HG03139 (cell line): ENCODE results near the gene PSMD5.

Source experiments
- ATAC-seq: cut with Tn5 transposase; IDR thresholded peaks from one replicate; pipeline ENCODE4 v1.9.1; 2021; ENCODE audit not compliant: unreplicated experiment

The PSMD5 gene

DNA sequence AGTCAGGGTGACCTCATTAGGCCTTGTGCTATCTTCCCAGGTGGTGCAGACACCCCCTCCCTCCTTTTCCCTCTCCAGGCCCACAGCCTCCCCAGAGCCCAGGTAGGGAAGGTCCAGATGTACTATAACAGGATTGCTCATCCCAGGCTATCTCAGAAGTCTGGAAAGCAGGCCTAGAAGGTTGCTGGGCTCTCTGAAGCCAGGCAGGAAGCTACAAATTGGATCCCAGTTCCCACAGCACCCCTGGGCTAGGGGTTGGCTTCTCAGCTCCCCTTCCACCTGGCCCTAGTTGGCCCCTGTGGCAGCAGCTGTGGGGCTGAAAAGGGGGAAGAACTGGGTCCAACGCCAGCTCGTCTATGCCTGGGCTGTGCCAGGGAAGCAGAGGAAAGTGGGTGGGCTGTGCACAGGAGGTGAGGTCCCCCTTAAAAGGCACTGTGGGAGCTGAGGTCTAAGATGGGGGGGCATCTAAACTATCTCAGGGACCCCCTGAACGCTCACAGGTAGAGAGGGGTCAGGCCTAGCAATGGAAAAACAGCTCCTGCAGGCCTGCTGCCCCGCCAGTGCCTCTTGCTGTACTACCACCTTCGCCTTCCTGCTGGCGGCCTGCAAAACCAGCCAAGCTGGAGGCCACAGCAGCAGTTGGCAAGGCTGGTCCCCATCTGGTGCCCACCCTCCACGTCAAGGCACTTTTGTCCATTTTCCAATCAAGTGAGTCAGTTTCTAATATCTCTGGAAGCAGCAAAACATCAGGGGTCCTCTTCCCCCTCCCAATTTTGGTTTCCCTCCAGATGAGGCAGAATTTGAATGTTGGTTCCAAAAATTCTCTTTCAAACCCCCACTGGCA is 13.3 kb upstream of the PSMD5 start:
- no peak for ATAC-seq

DNA sequence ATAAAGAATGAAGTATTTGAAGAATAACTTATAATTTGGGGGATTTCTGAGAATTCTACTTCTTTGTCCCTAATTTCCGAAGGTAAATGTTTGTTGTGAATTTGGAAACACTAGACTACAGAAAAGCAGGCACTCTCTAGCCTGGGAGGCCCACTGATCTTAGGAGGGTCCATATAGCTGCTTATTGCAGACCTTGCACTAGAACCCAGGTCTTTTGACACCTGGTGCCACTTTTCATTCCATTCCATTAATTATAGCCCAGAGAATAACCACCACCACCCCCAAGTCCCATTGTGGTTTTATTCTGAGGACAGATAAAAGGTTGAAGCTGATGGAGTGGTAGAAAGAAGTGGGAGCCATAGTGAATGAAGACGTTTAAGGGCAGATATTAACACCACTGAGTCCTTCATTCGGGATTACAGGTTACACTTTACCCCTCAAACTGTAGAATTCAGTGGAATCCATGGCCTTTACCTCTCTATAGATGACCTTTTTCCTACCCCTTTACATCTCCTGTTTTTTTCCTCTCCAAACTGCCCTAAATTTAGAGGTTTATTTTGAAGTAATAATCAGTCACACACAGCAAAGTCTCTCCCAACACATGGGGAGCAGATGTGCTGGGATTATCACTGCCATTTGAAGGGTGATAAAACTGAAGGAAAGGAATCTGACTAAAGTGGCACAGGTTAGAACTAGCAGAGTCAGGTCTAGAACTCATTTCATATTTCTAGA is 12.0 kb upstream of the PSMD5 start:
- no peak for ATAC-seq

DNA sequence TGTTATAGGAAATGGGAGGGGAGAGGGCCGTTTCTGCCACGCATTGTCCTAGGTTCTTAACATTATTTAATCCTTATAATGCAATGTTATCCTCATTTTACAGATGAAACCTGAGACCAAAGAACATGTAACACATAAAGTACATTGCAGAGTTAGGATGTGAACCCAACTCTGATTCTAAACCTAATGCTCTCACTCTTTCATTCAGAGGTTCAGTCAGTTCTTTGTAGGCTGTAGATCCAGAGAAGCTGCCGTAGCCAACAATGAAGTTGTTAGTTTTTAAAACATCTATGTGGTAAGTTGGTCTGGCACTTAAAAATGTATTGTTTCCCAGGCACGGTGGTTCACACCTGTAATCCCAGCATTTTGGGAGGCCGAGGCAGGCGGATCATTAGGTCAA is 10.5 kb upstream of the PSMD5 start:
- no peak for ATAC-seq

DNA sequence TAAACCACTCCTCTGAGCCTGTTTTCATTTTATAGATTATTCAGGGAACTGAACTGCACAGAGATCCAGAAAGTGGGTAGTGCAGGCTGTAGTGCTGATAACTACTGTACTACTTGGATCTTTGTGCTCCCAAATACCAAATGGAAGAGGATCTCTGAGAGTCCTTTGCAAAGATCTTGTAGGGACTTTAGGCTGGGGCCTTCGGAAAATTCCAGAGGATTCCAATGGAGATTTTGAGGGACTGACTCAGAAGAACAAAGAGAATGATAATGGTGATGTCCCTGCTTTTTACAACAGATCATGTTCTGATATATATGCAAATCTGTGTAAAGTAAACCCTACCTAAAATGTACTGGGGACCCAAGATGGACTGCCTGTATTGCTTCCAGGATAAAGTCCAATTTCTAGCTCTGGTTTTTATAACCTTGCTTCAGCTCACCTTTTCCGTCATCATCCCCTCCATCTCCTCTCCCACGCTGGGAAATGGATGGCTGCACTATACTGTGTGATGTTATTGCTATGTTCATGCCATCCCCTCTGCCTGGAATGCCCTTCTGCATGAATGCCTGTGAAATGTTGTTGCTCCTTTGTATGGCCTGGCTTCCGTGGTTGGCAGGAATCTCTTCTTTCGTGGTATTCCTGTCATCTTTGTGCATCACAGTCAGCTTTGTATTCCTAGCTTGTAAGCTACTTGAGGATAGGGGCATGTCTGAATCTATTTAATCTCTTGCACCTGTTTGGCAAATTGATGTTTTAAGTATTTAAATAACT is 9.7 kb upstream of the PSMD5 start:
- no peak for ATAC-seq

DNA sequence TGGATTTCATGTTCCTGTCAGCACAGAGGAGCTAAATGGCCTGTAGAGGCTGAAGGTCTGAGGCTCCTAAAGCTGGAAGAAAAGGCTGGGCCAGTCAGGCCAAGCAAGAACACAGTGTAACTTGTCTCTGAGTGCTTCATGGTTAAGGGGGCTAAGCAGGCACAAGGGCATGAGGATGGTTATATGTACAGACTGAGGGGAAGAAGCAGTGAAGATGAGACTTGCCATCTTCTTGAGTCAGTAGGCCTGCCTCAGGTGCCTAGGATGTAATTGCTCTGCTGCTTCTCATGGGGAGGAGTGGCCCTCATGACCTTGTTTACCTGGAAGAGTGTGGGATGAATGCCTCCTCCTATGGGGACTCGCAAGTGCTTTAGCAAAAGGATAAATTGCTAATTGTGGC is 8.7 kb upstream of the PSMD5 start:
- no peak for ATAC-seq

DNA sequence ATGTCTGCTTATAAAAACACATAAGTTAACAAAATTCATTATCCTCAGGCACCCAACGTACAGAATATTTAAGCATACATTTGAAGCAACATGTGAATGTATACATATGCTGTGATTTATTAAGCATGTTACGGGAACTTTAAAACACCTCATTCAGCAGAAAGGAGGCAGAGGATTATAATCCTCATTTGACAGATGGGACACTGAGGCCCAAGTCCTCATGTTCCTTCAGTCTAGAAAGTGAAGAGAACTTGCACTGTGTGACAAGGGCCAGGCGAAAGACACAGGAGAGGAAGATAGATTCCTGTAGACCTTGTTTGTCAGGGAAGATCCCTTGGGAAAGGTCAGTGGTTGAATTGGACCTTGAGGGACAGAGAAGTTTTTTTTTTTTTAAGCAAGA is 7.6 kb upstream of the PSMD5 start:
- ATAC-seq = no peak

DNA sequence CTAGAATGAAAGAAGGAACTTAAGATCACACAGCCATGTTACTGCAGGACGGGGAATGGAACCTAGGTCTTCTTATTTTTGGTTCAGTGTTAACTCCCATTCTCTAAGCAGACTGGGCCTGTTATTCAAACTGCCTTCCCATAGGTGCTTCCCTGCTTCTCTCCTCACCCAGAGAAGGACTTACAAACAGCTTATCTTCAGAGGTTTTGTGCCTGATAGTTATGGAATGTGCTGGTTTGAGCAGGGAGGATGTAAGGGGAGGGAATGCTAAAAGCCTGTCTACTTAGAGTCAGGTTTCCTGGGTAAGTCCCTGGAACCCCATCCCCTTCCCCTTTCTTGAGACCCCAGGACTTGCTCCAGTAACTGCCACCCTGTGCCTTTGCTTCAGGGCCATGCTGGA is 4.2 kb upstream of the PSMD5 start:
- ATAC-seq = no peak

DNA sequence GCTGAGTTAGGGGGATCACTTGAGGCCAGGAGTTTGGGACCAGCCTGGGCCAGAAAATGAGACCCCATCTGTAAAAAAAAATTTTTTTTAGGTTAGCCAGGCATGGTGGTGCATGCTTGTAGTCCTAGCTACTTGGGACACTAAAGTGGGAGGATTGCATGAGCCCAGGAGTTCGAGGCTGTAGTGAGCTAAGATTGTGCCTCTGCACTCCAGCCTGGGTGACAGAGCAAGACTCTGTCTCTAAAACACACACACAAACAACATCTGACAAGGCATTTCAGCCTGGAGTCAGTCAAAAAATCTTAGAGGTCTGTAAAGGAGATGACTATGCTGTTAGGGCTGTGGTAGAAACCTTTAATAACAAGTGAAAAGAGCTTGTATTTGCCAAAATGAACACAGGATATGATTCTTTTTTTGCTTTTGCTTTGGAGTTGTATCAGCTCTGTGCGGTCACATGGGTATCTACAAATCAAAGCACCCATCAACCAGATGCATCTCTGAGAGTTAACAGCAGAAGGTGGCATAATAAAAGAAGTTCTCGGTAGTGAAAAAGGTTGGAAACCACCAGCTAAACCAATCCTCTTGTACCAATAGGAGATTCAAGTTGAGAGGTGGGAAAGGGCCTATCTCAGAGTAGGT is 3.6 kb upstream of the PSMD5 start:
- ATAC-seq = no peak

DNA sequence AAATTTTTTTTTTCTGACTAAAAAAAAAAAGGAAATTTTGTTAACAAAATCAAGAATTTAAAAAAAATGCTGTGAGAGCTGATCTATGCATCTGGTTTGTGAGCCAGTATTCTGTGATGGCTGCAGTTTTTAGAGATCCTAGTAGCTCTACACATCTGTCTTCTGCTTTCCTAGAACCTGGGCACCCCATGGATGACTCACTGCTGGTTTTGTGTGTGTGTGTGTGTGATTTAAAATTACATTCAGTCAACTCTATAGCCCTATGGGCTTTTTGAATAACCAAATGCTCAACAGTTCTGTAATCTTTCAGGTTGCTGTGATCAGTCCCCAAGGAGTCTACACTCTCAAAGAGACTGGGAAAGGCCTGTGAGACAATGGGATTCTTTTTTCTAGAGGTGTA is 2.5 kb upstream of the PSMD5 start:
- no peak for ATAC-seq

DNA sequence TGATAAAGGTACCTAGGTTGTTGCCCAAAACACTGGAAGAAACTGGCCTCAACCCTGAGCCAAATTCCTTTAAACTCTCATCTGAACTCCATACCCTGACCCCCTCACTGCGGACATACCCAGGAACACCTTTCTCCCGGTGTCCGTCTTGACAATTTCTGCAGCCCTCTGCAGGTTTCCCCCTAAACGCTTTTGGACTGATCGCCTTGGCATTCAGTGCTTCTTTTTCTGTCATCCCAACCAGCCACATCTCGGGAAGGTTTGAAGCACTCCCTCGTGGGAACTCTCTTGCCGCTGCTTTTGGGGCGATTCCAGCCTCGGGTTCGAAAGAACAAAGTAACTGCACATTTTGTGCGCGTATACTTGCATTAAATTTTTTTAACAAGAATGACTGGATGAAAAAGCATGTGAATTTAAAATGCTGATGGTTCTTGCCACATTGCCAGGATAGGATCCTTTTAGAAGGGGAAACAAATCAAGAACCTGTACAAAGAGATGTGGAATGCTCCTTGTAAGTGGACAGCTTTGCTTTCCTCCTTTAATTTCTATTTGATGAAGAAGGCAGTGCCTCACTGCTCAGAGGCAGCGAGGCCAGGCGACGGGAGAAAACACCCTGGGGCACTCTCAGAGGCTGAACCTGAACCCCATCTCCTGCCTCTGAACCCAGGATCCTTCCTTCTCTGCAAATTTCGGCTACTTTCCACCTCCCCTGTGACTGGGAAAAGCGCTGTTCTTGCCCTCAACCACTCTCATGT is 615 bp downstream of the PSMD5 start:
- no peak for ATAC-seq

DNA sequence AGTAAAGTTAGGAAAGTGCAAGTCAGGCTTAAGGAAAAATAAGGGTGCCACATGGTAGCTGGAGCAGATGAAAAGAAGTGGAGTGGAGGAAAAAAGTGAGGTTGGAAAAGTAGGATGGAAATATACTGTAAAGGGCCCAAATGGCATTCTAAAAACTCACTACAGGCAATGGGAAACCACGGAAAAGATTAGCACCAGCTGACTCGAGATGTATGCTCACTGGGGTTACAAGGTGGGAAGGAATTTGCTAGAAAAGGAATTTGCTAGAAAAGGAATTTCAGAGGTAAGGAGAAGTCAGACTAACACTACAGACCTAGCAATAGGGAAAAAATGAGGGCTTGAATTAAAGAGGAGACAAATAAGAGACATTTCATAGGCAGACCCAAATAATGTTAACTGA is 3.6 kb downstream of the PSMD5 start:
- no peak for ATAC-seq

DNA sequence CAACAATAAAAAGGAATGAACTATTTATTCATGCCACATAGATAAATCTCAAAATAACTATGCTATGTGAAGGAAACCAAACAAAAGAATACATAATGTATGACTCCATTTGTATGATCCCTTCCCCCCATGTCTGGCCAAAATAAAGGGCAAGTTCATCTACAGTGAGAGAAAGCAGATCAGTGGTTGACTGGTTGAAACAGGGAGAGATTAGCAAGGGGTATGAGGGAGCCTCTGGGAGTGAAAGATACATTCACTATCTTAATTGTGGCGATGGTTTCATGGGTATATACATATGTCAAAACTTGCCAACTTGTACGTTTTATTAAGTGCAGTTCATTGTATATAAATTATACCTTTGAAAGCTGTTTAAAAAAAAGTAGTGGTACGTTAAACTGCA is 4.8 kb downstream of the PSMD5 start:
- ATAC-seq = no peak

DNA sequence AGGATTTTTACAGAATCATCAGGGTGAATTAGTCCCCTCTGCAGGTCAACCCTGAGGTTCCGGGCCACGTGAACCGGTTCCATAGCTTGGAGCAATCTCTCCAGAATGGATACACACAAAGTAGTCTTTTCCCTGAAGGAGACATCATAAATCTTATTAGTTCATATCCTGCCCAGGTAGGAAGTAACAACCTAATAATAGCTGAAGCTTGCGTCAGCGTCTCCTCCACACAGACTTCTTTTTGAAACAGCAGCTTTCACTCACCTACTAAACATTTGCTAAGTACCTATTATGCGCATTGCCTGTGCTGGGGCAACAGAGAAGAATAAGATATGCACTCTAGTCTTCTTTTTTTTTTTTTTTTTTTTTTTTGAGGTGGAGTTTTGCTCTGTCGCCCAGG is 9.4 kb downstream of the PSMD5 start:
- no peak for ATAC-seq

DNA sequence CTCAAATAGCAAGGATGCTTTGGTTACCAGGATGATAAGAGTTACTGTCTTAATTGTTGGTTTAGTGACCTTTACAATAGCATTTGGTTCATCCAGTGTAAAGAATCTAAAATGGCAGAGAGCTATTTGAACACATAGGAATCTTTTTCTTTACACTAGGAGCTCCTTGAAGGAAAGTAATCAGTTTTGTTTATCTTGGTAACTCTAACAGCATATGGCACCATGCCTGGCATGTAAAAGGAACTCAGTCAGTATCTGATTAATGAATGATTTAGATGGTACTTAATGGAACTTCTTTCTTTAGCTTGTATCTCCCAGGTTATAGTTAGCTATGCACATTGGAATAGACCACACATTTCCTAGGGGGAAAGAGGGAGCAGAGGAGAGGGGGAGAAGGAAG is 9.9 kb downstream of the PSMD5 start:
- no peak for ATAC-seq

DNA sequence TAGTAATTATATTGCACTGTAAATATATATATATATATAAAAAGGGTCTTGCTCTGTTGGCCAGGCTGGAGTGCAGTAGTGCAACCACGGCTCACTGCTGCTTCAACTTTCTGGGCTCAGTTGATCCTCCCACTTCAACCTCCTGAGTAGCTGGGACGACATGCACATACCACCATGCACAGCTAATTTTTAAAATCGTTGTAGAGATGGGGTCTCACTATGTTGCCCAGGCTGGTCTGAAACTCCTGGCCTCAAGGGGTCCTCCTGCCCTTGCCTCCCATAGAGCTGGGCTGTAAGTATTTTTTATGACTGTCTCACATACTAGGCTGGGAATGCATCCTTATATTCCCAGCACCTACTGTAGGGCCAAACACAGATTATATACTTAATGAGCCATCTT is 11.9 kb downstream of the PSMD5 start:
- ATAC-seq = no peak

DNA sequence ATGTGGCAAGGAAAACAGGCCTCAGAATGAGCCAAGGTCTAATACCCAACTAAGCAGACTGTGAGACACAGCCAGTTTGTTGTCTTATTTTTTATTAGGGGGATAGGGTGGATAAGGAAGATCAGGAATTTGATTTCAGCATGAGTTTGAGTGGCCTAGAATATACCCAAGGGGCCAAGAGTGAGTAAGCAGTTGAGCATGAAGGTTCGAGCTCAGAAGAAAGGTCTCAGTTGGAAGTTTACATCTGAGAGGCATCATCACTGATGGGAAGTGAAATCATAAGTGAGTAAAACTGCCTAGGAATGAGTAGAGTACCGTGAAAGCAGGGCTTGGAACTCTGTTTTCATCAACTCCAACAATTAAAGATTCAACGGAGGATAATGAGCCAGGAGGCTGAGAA is 12.6 kb downstream of the PSMD5 start:
- no peak for ATAC-seq

DNA sequence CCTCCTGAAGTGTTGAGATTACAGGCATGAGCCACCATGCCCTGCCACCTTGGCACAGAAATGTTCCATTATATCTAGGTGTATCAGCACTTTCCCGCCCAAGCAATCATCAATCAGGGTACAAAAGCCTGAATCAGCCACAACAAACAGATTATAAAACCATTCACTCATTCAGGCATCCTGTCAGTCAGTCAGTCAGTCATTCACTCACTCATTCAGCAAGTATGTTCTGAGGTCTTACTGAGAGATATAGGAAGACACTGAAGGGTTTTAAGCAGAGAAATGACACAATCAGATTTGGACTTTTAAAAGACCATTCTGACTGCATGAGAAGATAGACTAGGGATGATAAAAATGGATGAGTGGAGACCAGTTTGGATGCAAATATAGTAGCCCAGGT is 13.1 kb downstream of the PSMD5 start:
- no peak for ATAC-seq

DNA sequence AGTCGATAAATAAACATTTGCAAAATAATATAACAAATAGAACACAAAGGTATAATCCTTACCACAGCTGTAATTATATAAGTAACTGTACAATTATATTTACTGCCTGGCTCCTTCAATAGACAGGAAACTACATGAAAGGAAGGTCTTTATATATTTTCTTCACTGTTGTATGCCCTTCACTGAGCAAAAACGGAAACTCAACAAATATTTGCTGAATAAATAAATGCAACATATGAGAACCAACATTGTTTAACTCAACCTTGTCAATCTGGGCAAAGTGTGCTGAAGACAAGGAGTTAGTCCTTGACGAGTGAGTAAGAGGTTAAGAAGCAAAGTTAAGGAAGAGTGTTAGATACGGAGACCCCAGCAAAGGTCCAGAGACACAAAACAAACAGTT is 22.6 kb downstream of the PSMD5 start:
- no peak for ATAC-seq

DNA sequence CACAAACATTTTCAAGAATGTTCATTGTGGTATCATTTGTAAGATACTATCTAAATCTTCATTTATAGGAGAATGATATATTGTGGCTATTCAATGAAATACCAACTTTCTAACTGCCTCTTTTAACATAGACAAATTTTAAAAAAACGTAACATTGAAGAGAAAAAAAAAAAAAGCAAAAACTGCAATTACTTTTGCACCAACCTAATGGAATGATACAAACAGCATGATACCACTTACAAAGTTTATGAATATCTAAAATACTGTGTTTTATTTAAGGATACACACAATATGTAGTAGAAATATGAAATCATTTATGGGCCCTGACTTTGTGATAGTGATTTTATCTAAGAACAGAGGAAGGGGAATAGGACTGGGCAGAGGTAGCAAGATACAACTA is 24.1 kb downstream of the PSMD5 start:
- ATAC-seq = no peak

DNA sequence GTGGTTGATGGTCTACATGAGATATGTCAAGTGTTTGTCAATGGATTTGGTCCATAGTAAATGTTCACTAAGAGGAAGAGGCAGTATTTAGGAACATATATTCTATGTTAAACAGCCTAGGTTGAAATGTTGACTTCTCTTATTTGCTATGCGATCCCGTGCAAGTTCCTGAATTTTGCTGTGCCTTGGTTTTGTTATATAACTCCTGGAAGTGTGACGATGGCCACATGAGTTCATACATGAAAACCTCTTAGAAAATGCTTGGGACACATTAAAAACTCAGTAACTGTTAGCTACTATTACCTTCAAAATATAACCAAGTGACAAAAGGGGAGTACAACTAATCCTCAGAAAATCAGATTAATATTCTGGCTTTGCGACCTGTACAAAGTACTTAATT is 27.6 kb downstream of the PSMD5 start:
- ATAC-seq = no peak

DNA sequence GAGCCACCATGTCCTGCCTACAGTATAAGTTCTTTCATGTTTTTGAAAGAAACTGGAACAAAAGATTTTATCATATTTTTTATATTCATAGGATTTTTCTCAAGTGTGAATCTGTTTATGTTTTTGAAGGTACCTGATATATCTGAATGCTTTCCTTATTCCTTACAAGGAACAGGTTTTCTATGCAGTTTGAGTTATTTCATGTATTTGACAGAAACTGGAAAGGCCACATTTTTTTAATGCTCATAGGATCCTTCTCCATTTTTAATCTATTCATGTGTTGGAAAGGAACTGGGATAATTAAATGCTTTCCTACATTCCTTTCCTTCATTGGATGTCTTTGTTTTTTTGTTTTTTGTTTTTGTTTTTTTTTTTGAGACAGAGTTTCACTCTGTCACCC is 33.8 kb downstream of the PSMD5 start:
- no peak for ATAC-seq
